Activated B cell treated with CpG ODN at 0.5 μM for 24 hours (primary cell): ENCODE data around the gene RNF114. TPM values are rescaled to one million over a fixed set of nuclear protein-coding genes. Genes with fewer than 3 reads are reported as not detected.
"Not testable (repeated sequence)": the region's sequence is repeated elsewhere in the genome, so short reads cannot be mapped to it uniquely, and the experiment has no call there.

ENCODE experiments used
- ATAC-seq: fragments of 200-7000 bp; cut with Tn5 transposase; one replicate; pipeline ENCODE4 v1.10.0; 2021; ENCODE audit warnings: low read depth, mild to moderate bottlenecking, moderate library complexity
- CTCF ChIA-PET: fragments of 350-600 bp; sonication (Branson Sonifier 250); formaldehyde crosslinking; loops from one replicate; lab custom pipeline; 2021; ENCODE audit warnings: antibody characterized with exemption; lab: Charles Lee
- POLR2A ChIA-PET: fragments of 350-600 bp; sonication (Branson Sonifier 250); formaldehyde crosslinking; loops from one replicate; lab custom pipeline; 2021; ENCODE audit warnings: antibody characterized with exemption; lab: Charles Lee
- DNase-seq: peaks from one replicate; pipeline ENCODE4 v3.0.0; 2022
- H3K27ac Mint-ChIP-seq: one replicate; pipeline ENCODE4 v1.8.0; 2020; ENCODE audit warnings: mixed read lengths
- H3K27me3 Mint-ChIP-seq: one replicate; pipeline ENCODE4 v1.8.0; 2021; ENCODE audit warnings: mixed read lengths
- H3K36me3 Mint-ChIP-seq: one replicate; pipeline ENCODE4 v1.8.0; 2021; ENCODE audit warnings: low read depth, mixed read lengths
- H3K4me1 Mint-ChIP-seq: one replicate; pipeline ENCODE4 v1.8.0; 2021; ENCODE audit warnings: mixed read lengths
- H3K4me3 Mint-ChIP-seq: one replicate; pipeline ENCODE4 v1.8.0; 2020; ENCODE audit warnings: mild to moderate bottlenecking, mixed read lengths
- H3K9me3 Mint-ChIP-seq: one replicate; pipeline ENCODE4 v1.8.0; 2020; ENCODE audit warnings: mixed read lengths
- intact Hi-C: fragments of 100-400 bp; cut with micrococcal nuclease; formaldehyde crosslinking; loops from one replicate; pipeline ENCODE4 v1.15.1; 2024
- total RNA-seq: library from RNA; stranded (reverse); gene quantifications from 2 replicates; pipeline ENCODE4 v1.2.3, GENCODE V29; 2022
- TF ChIP-seq, protein P1 (sequence below): fragments of 200-600 bp; IDR thresholded peaks from one replicate; pipeline ENCODE4 v1.8.0; 2022; ENCODE audit warnings: antibody characterized with exemption, mild to moderate bottlenecking

Gene RNF114
- total RNA-seq, 1 donor from 2014 or later, result 56.5 TPM

DNA sequence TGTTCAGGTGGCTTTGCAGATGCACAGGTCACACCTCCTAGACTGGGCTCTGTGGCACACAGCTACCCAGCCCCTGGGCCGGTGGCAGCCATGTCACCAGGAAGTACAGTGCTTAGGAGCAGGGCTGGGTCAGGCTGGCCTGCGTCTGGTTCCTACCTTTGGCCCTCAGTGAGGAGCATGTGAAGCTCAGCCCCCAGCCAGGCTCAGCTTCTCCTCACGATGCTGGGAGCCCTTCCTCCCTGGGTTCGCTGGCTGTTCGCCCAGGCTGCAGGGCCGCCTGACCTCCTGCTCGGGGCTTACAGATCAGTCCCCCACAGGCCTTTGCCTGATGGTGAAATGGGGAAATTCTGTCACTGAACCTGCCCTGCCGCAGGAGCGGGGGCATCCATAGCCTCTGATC lies 43.9 kb upstream of the RNF114 start:
- ChIA-PET CTCF (interaction anchor here (1.3 kb wide), 1 partner anchor 283 kb away, joined by 3 read pairs; no protein-coding TSS in a partner anchor), POLR2A (interaction anchor here (0.9 kb wide), 1 partner anchor 22 kb away, joined by 3 read pairs; no protein-coding TSS in a partner anchor)
- ATAC-seq (no peak), DNase-seq (no peak)
- H3K27me3 Mint-ChIP-seq, result no peaks in the 10 kb centered on the region
- H3K4me3 Mint-ChIP-seq, result no peak overlapping the region
- H3K36me3 Mint-ChIP-seq, result peaks cover 41% of the 10 kb centered on the region
- TF ChIP-seq, protein P1, sequence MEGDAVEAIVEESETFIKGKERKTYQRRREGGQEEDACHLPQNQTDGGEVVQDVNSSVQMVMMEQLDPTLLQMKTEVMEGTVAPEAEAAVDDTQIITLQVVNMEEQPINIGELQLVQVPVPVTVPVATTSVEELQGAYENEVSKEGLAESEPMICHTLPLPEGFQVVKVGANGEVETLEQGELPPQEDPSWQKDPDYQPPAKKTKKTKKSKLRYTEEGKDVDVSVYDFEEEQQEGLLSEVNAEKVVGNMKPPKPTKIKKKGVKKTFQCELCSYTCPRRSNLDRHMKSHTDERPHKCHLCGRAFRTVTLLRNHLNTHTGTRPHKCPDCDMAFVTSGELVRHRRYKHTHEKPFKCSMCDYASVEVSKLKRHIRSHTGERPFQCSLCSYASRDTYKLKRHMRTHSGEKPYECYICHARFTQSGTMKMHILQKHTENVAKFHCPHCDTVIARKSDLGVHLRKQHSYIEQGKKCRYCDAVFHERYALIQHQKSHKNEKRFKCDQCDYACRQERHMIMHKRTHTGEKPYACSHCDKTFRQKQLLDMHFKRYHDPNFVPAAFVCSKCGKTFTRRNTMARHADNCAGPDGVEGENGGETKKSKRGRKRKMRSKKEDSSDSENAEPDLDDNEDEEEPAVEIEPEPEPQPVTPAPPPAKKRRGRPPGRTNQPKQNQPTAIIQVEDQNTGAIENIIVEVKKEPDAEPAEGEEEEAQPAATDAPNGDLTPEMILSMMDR, result no peak
- H3K9me3 Mint-ChIP-seq, result no peaks in the 10 kb centered on the region
- H3K4me1 Mint-ChIP-seq, result peaks cover 18% of the 10 kb centered on the region
- intact Hi-C loops, result no loop called here
- no peak overlapping the region for H3K27ac Mint-ChIP-seq

DNA sequence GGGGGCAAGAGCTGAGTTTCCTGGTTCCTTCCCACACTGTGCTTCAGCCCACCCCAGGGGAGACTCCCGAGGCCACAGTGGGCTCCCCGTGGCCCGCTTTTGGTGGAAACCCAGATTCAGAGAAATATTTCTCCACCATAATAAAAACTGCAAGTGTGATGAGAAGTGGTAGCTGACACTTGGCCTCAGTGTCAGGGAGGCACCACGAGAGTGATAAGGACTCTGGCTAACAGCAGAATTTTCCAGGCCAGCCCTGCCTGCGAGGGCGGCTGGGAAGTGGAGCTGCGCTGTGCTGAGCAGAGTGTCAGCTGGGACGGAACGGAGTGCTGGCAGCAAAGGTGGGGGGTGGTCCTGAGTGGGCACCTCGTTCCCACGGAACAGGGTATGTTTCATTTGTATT lies 43.4 kb upstream of the RNF114 start:
- ChIA-PET POLR2A (interaction anchor here (0.9 kb wide), 1 partner anchor 22 kb away, joined by 3 read pairs; no protein-coding TSS in a partner anchor), CTCF (interaction anchor here (1.3 kb wide), 1 partner anchor 283 kb away, joined by 3 read pairs; no protein-coding TSS in a partner anchor)
- no peaks in the 10 kb centered on the region for H3K9me3 Mint-ChIP-seq
- H3K4me3 Mint-ChIP-seq, result no peak overlapping the region
- H3K27ac Mint-ChIP-seq, result no peak overlapping the region
- intact Hi-C loops, result no loop called here
- peaks cover 18% of the 10 kb centered on the region for H3K4me1 Mint-ChIP-seq
- no peaks in the 10 kb centered on the region for H3K27me3 Mint-ChIP-seq
- TF ChIP-seq, protein P1, result no peak
- ATAC-seq (no peak), DNase-seq (no peak)
- H3K36me3 Mint-ChIP-seq, result peaks cover 35% of the 10 kb centered on the region

DNA sequence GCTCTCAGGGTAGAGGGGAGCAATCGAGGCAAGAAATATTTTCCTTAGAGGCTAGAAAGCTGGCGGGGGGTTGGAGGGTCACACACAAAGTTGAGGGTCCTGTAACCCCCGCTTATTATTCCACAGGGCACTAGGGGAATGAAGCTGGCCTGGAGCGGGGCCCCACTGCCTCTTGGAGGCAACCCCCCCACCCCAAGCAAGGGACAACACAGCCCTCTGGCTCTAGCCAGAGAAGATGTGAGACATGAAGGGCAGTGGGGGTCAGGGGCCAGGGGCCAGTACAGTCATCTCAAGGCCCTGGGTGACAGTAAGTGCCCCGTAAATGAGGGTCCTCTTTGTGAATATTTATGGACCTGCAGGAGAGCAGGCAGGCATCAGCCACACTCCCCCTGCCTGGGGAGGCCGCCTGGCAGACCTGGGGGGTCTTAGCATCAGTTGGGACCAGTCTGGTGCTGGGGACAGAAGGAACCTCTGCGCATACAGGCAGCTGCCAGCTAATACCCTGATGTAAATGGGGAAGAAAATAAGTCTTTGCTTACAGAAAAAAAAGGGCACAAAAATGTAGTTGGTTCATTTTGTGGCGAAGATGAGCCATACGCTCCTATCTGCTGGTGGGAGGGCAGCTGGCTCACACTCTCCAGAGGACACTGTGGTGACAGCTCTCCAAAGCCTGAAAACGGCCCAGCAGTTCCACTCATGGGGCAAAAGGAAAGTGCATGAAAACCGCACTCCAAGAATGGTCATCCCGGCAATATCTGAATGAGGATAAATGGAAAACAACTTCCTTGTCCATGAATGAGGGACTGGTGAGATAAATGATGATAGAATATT lies 42.7 kb upstream of the RNF114 start:
- Mint-ChIP-seq H3K4me3 (peak overlapping the region; percentile 1), H3K36me3 (peaks cover 29% of the 10 kb centered on the region), H3K27ac (no peak overlapping the region), H3K9me3 (no peaks in the 10 kb centered on the region), H3K4me1 (peaks cover 16% of the 10 kb centered on the region), H3K27me3 (no peaks in the 10 kb centered on the region)
- no peak for ATAC-seq
- POLR2A ChIA-PET, result interaction anchor here (1.0 kb wide), 1 partner anchor 43 kb away, joined by 3 read pairs; the partner anchor contains the start of gene RNF114
- TF ChIP-seq, protein P1, result no peak
- DNase-seq, result no peak
- CTCF ChIA-PET, result interaction anchor here (1.3 kb wide), 1 partner anchor 284 kb away, joined by 3 read pairs; no protein-coding TSS in a partner anchor
- intact Hi-C loops, result no loop called here

DNA sequence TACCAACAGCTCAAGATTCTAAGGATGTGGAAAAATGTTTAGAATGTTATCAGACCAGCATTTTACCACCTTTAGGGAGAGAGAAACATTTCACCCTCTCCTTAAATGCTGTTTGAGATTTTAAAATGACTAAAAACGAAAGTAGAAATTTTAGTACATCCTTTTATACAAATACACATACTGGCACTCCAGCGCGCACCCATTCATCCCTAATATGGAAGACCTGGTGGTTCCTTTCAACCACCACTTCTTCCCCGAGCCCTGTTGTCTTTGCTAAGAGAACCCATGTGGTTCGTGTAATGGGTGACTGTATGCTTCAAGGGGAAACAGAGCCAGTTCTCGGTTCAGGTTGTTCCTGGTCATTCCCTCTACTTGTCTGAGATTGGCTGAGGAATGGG lies 42.1 kb upstream of the RNF114 start:
- peaks cover 23% of the 10 kb centered on the region for H3K36me3 Mint-ChIP-seq
- H3K27ac Mint-ChIP-seq, result no peak overlapping the region
- ATAC-seq (peak; percentile 54), DNase-seq (no peak)
- ChIA-PET POLR2A (interaction anchor here (1.0 kb wide), 1 partner anchor 42 kb away, joined by 3 read pairs; the partner anchor contains the start of gene RNF114), CTCF (no interaction called here)
- TF ChIP-seq, protein P1, result no peak
- H3K4me1 Mint-ChIP-seq, result peaks cover 12% of the 10 kb centered on the region
- intact Hi-C loops, result no loop called here
- peak overlapping the region; percentile 19 for H3K4me3 Mint-ChIP-seq
- H3K27me3 Mint-ChIP-seq, result no peaks in the 10 kb centered on the region
- no peaks in the 10 kb centered on the region for H3K9me3 Mint-ChIP-seq

DNA sequence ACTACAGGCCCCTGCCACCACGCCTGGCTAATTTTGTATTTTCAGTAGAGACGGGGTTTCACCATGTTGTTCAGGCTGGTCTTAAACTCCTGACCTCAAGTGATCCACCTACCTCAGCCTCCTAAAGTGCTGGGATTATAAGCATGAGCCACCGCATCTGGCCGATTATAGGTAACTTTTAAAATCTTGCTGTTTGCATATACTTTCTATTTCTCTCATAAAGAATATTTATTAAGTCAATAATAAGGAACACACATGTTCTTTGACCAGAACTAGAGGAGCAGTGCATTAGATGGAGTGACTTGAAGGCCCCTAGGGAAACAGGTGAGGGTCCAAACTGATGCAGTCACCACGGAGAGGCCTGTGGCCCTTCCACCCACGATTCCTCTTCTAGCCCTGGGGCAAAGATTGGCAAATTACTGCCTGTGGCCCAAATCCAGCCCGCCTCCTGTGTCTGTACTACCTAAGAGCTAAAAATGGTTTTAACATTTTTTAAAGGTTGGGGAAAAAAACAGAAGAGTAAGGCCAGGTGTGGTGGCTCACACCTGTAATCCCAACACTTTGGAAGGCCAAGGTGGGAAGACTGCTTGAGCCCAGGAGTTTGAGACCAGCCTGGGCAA lies 40.6 kb upstream of the RNF114 start:
- H3K36me3 Mint-ChIP-seq, ATAC-seq, DNase-seq, intact Hi-C loops, POLR2A ChIA-PET, H3K4me3 Mint-ChIP-seq, H3K9me3 Mint-ChIP-seq, H3K27me3 Mint-ChIP-seq, CTCF ChIA-PET, H3K27ac Mint-ChIP-seq: not testable (repeated sequence)
- H3K4me1 Mint-ChIP-seq, result peaks cover 12% of the 10 kb centered on the region
